CD14-positive monocyte (primary cell): ENCODE results near the gene ARVCF. TPM values are rescaled to one million over a fixed set of nuclear protein-coding genes. Genes with fewer than 3 reads are reported as not detected.
A peak's percentile ranks its signal among the peaks of the same experiment; 100 is the strongest.

Experiments
- DNase-seq, 3 donors: peaks; one replicate each; pipeline ENCODE4 v3.0.0-alpha.2; 2011 to 2022
- H2AFZ ChIP-seq: 2 replicates; pipeline ENCODE4 v1.6.0; 2012; ENCODE audit warnings: mild to moderate bottlenecking, low read depth, low read length, inconsistent platforms; ENCODE audit not compliant: insufficient read depth, poor library complexity, severe bottlenecking
- H3K27ac ChIP-seq, 2 donors: 1 replicate in 1 of 2; 2 replicates in 1 of 2; pipeline ENCODE4 v1.5.1; 2012 to 2013; ENCODE audit warnings: low read length in 2 of 2, control low read depth in 1 of 2, inconsistent platforms in 1 of 2, low read depth in 1 of 2, mild to moderate bottlenecking in 1 of 2
- H3K27me3 ChIP-seq, 2 donors: one replicate each; pipeline versions ENCODE4 v1.6.0 to v1.6.1; 2011 to 2013; ENCODE audit warnings: low read length in 2 of 2; ENCODE audit not compliant: control insufficient read depth in 2 of 2, insufficient read depth in 2 of 2
- H3K36me3 ChIP-seq, 2 donors: replicated peaks in 1 of 2; 1 replicate in 1 of 2; 2 replicates in 1 of 2; pipeline versions ENCODE4 v1.5.1 to v1.6.1; 2012 to 2013; ENCODE audit warnings: low read length in 2 of 2, control low read depth in 1 of 2, inconsistent platforms in 1 of 2, mild to moderate bottlenecking in 1 of 2; ENCODE audit not compliant: insufficient read depth in 2 of 2, control insufficient read depth in 1 of 2
- H3K4me1 ChIP-seq, 2 donors: 1 replicate in 1 of 2; 2 replicates in 1 of 2; pipeline versions ENCODE4 v1.5.1 to v1.6.1; 2012 to 2013; ENCODE audit warnings: low read length in 2 of 2, control low read depth in 1 of 2, inconsistent platforms in 1 of 2, mild to moderate bottlenecking in 1 of 2, moderate library complexity in 1 of 2; ENCODE audit not compliant: insufficient read depth in 2 of 2, control insufficient read depth in 1 of 2
- H3K4me2 ChIP-seq: replicated peaks from 2 replicates; pipeline ENCODE3; 2012; ENCODE audit warnings: low read length, moderate library complexity, mild to moderate bottlenecking; ENCODE audit not compliant: poor library complexity, severe bottlenecking; ENCODE audit errors: extremely low read depth
- H3K4me3 ChIP-seq, 3 experiments: fragments of 200-600 bp in 1 of 3; sonication (generic) in 1 of 3; replicated peaks in 1 of 3; 1 replicate in 2 of 3; 2 replicates in 1 of 3; pipeline ENCODE4 v1.5.1; 2011 to 2013; ENCODE audit warnings: low read length in 3 of 3, mild to moderate bottlenecking in 3 of 3, control low read depth in 2 of 3, low read depth in 2 of 3, inconsistent platforms in 1 of 3, moderate library complexity in 1 of 3
- H3K79me2 ChIP-seq: 2 replicates; pipeline ENCODE4 v1.6.0; 2012; ENCODE audit warnings: mild to moderate bottlenecking, control low read depth, inconsistent platforms, low read length, moderate library complexity; ENCODE audit not compliant: insufficient read depth
- H3K9ac ChIP-seq: 2 replicates; pipeline ENCODE4 v1.6.0; 2017; ENCODE audit warnings: low read length, mild to moderate bottlenecking; ENCODE audit not compliant: insufficient read depth, poor library complexity, severe bottlenecking
- H3K9me3 ChIP-seq, 2 donors: replicated peaks in 1 of 2; 1 replicate in 1 of 2; 2 replicates in 1 of 2; pipeline versions ENCODE4 v1.5.1 to v1.6.1; 2012 to 2013; ENCODE audit warnings: low read length in 2 of 2, control low read depth in 1 of 2; ENCODE audit not compliant: control insufficient read depth in 1 of 2, insufficient read depth in 1 of 2
- H4K20me1 ChIP-seq: 2 replicates; pipeline ENCODE4 v1.6.0; 2012; ENCODE audit warnings: mild to moderate bottlenecking, low read length, control low read depth, moderate library complexity; ENCODE audit not compliant: insufficient read depth
- H3K27ac Mint-ChIP-seq, 7 donors: one replicate each; pipeline ENCODE4 v1.8.0; 2020; ENCODE audit warnings: mild to moderate bottlenecking in 7 of 7, mixed read lengths in 7 of 7, moderate library complexity in 6 of 7, inconsistent platforms in 2 of 7
- H3K27me3 Mint-ChIP-seq, 3 donors: one replicate each; pipeline ENCODE4 v1.8.0; 2021 to 2022; ENCODE audit warnings: low read depth in 3 of 3, mild to moderate bottlenecking in 3 of 3, mixed read lengths in 3 of 3, moderate library complexity in 3 of 3, inconsistent platforms in 1 of 3
- H3K36me3 Mint-ChIP-seq, 2 donors: one replicate each; pipeline ENCODE4 v1.8.0; 2020; ENCODE audit warnings: mixed read lengths in 2 of 2, inconsistent platforms in 1 of 2, mild to moderate bottlenecking in 1 of 2
- H3K4me1 Mint-ChIP-seq: one replicate; pipeline ENCODE4 v1.8.0; 2020; ENCODE audit warnings: mild to moderate bottlenecking, mixed read lengths
- H3K4me3 Mint-ChIP-seq, 2 donors: one replicate each; pipeline ENCODE4 v1.8.0; 2020; ENCODE audit warnings: mild to moderate bottlenecking in 2 of 2, mixed read lengths in 2 of 2, moderate library complexity in 1 of 2
- H3K9me3 Mint-ChIP-seq, 7 donors: one replicate each; pipeline ENCODE4 v1.8.0; 2020 to 2022; ENCODE audit warnings: mixed read lengths in 7 of 7, mild to moderate bottlenecking in 6 of 7, moderate library complexity in 6 of 7, inconsistent platforms in 2 of 7
- CTCF ChIP-seq: fragments of 200-600 bp; IDR thresholded peaks from one replicate; pipeline ENCODE4 v1.8.0; 2022; ENCODE audit warnings: antibody characterized with exemption, mild to moderate bottlenecking
- WGBS: methylation state at CpG from one replicate; pipeline ENCODE4 v1.1.5; 2013; ENCODE audit warnings: missing lambda C conversion rate; ENCODE audit not compliant: insufficient coverage; 5-methylcytosine and 5-hydroxymethylcytosine counted together
- intact Hi-C, 2 donors: fragments of 100-400 bp; cut with micrococcal nuclease; formaldehyde crosslinking; loops; one replicate each; pipeline versions ENCODE4 v1.15.0 to v1.15.1; 2023
- polyA plus RNA-seq, 3 donors: library from polyadenylated mRNA; depleted of rRNA in 1 of 3; unstranded in 2 of 3; stranded (reverse) in 1 of 3; fragments of 300-500 nt in 2 of 3; fragments of >200 nt in 1 of 3; fragmentation: Illumina TruSeq in 2 of 3; gene quantifications; 1 replicate in 2 of 3; 2 replicates in 1 of 3; pipeline ENCODE4 v1.2.3, GENCODE V29; 2012 to 2021

The ARVCF gene
- polyA plus RNA-seq, 3 donors, result 0.31 to 2.6 (median 0.44) TPM

GRCh38 chr22:20021196-20022181, 4.9 kb upstream of the ARVCF start:
- Histone ChIP-seq H3K27ac (peak overlapping the region; percentile 64 to 94), H3K9me3 (no peaks in the 10 kb centered on the region), H3K4me3 (peak overlapping the region; percentile 76 to 100 (median 98)), H3K4me1 (peaks cover 36 to 44% of the 10 kb centered on the region in 2 donors), H2AFZ (peak overlapping the region; percentile 78), H4K20me1 (peaks cover 55% of the 10 kb centered on the region), H3K9ac (peak overlapping the region; percentile 97), H3K79me2 (peaks cover 53% of the 10 kb centered on the region), H3K4me2 (peak overlapping the region; percentile 98), H3K36me3 (peaks cover 2 to 10% of the 10 kb centered on the region in 2 donors), H3K27me3 (peaks cover 9 to 21% of the 10 kb centered on the region in 2 donors)
- intact Hi-C loops, result loop anchor here (5.0 to 10.0 kb wide), 4 partner anchors 34 to 96 kb away; partner anchors contain the start of genes RANBP1 (in 2 of the 2), TRMT2A (in 2 of the 2) and DGCR8 (in 1 of the 2)
- peaks cover 22 to 25% (median 22%) of the 10 kb centered on the region in 3 donors for H3K27me3 Mint-ChIP-seq
- H3K36me3 Mint-ChIP-seq, result peaks cover 2 to 27% of the 10 kb centered on the region in 2 donors
- H3K9me3 Mint-ChIP-seq, result peaks cover 0 to 4% (median 0%) of the 10 kb centered on the region in 7 donors
- no peak for TF ChIP-seq CTCF
- peak overlapping the region; percentile 89 to 96 (median 94) for H3K27ac Mint-ChIP-seq
- DNase-seq, result peak; percentile 26 to 38 (median 34)
- peaks cover 38% of the 10 kb centered on the region for H3K4me1 Mint-ChIP-seq
- peak overlapping the region; percentile 96 to 97 for H3K4me3 Mint-ChIP-seq
- whole genome bisulfite sequencing, result 5% methylated on average over 27 of the region's 36 CpGs

GRCh38 chr22:20020533-20021195, 4.0 kb upstream of the ARVCF start, which contains the start of gene TANGO2:
Gene TANGO2, plus strand, starts transcription at chr22:20021110. Its CDS starts 15,689 bp downstream, at chr22:20036799.
- Histone ChIP-seq H3K9ac (peak within 1 kb of the TSS; percentile 97), H3K36me3 (peaks cover 0 to 3% of the 10 kb centered on the region in 2 donors), H3K79me2 (peaks cover 44% of the 10 kb centered on the region), H3K9me3 (no peaks in the 10 kb centered on the region), H3K4me2 (peak within 1 kb of the TSS; percentile 98), H3K27me3 (peaks cover 10 to 23% of the 10 kb centered on the region in 2 donors), H3K27ac (peak within 1 kb of the TSS; percentile 64 to 94), H3K4me1 (peaks cover 36 to 52% of the 10 kb centered on the region in 2 donors), H4K20me1 (peaks cover 47% of the 10 kb centered on the region), H3K4me3 (peak within 1 kb of the TSS; percentile 76 to 100 (median 98)), H2AFZ (peak within 1 kb of the TSS; percentile 96)
- peaks cover 22 to 31% (median 23%) of the 10 kb centered on the region in 3 donors for H3K27me3 Mint-ChIP-seq
- intact Hi-C loops, result loop anchor here (5.0 to 10.0 kb wide), 4 partner anchors 33 to 97 kb away; partner anchors contain the start of genes RANBP1 (in 2 of the 2), TRMT2A (in 2 of the 2) and DGCR8 (in 1 of the 2)
- peak within 1 kb of the TSS; percentile 96 to 97 for H3K4me3 Mint-ChIP-seq
- peaks cover 2 to 20% of the 10 kb centered on the region in 2 donors for H3K36me3 Mint-ChIP-seq
- H3K4me1 Mint-ChIP-seq, result peaks cover 36% of the 10 kb centered on the region
- WGBS, result under 1% methylated on average over 61 of the region's 61 CpGs
- no peak for TF ChIP-seq CTCF
- peaks cover 0 to 4% (median 0%) of the 10 kb centered on the region in 7 donors for H3K9me3 Mint-ChIP-seq
- DNase-seq, result peak; percentile 90 to 93 (median 92)
- peak within 1 kb of the TSS; percentile 89 to 96 (median 94) for H3K27ac Mint-ChIP-seq
